Parathyroid adenoma (tissue), 2 donors: Measurements from ENCODE around the gene TMEM273.

Source experiments
- H2AFZ ChIP-seq: fragments of 300-600 bp; sonication (generic); one replicate; pipeline ENCODE4 v1.7.0; 2017; ENCODE audit warnings: antibody characterized with exemption, mild to moderate bottlenecking
- H3K27ac ChIP-seq: fragments of 300-600 bp; sonication (generic); one replicate; pipeline ENCODE4 v1.7.0; 2017
- H3K27me3 ChIP-seq: fragments of 300-600 bp; sonication (generic); one replicate; pipeline ENCODE4 v1.7.0; 2017; ENCODE audit warnings: low read length; ENCODE audit not compliant: control insufficient read depth, insufficient read depth
- H3K36me3 ChIP-seq: fragments of 300-600 bp; sonication (generic); one replicate; pipeline ENCODE4 v1.7.0; 2017; ENCODE audit warnings: low read length; ENCODE audit not compliant: control insufficient read depth, insufficient read depth
- H3K4me1 ChIP-seq: fragments of 300-600 bp; sonication (generic); one replicate; pipeline ENCODE4 v1.7.0; 2017; ENCODE audit warnings: control low read depth
- H3K4me2 ChIP-seq: fragments of 300-600 bp; sonication (generic); one replicate; pipeline ENCODE4 v1.7.0; 2017; ENCODE audit warnings: low read length
- H3K4me3 ChIP-seq: fragments of 300-600 bp; sonication (generic); one replicate; pipeline ENCODE4 v1.7.0; 2017; ENCODE audit warnings: low read depth, low read length
- H3K79me2 ChIP-seq: fragments of 300-600 bp; sonication (generic); one replicate; pipeline ENCODE4 v1.7.0; 2017; ENCODE audit warnings: control low read depth
- H3K9ac ChIP-seq: fragments of 300-600 bp; sonication (generic); one replicate; pipeline ENCODE4 v1.7.0; 2017; ENCODE audit warnings: mild to moderate bottlenecking
- H3K9me3 ChIP-seq: fragments of 300-600 bp; sonication (generic); one replicate; pipeline ENCODE4 v1.7.0; 2017; ENCODE audit warnings: low read length; ENCODE audit not compliant: control insufficient read depth
- TF ChIP-seq, protein P1 (sequence below): fragments of 300-600 bp; sonication (generic); IDR thresholded peaks from one replicate; pipeline ENCODE4 v1.7.0; 2017; ENCODE audit warnings: antibody characterized with exemption, mild to moderate bottlenecking
- donor health status: primary hyperparathyroidism.

TMEM273 gene

DNA sequence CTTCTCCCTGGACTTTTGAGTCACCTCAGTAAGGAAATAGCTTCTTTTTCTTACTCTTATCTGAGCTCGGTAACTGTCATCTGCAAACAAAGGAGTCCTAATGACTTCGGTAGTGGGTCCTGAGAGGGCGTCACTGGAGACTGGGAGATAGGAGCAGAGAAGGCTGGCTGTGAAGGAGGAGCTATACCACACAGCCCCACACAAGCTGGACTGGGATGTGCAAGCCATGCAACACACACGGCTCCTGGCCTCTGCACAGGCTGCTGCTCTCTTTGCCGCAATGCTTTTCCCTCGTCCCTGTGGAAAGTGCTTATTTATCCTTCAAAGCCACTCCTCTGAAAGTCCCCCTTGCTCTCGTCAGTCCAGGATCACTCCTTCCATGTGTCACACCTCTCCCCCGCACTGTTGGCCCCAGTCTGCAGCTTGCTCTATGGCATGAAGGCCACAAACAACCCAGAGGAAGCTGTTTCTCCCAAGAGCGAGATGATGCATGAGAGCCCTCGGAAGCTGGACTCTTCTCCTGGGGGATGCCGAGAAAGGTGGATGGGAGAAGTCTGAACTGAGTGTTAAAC is 14.9 kb downstream of the TMEM273 start:
- TF ChIP-seq, protein P1, sequence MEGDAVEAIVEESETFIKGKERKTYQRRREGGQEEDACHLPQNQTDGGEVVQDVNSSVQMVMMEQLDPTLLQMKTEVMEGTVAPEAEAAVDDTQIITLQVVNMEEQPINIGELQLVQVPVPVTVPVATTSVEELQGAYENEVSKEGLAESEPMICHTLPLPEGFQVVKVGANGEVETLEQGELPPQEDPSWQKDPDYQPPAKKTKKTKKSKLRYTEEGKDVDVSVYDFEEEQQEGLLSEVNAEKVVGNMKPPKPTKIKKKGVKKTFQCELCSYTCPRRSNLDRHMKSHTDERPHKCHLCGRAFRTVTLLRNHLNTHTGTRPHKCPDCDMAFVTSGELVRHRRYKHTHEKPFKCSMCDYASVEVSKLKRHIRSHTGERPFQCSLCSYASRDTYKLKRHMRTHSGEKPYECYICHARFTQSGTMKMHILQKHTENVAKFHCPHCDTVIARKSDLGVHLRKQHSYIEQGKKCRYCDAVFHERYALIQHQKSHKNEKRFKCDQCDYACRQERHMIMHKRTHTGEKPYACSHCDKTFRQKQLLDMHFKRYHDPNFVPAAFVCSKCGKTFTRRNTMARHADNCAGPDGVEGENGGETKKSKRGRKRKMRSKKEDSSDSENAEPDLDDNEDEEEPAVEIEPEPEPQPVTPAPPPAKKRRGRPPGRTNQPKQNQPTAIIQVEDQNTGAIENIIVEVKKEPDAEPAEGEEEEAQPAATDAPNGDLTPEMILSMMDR, result no peak
- H2AFZ ChIP-seq, result no peak overlapping the region
- H3K36me3 ChIP-seq, result no peaks in the 10 kb centered on the region
- H3K27ac ChIP-seq, result no peak overlapping the region
- no peak overlapping the region for H3K4me2 ChIP-seq
- H3K9me3 ChIP-seq, result no peaks in the 10 kb centered on the region
- H3K79me2 ChIP-seq, result peaks cover 38% of the 10 kb centered on the region
- peaks cover 17% of the 10 kb centered on the region for H3K4me1 ChIP-seq
- no peak overlapping the region for H3K9ac ChIP-seq
- no peak overlapping the region for H3K4me3 ChIP-seq
- H3K27me3 ChIP-seq, result no peaks in the 10 kb centered on the region

DNA sequence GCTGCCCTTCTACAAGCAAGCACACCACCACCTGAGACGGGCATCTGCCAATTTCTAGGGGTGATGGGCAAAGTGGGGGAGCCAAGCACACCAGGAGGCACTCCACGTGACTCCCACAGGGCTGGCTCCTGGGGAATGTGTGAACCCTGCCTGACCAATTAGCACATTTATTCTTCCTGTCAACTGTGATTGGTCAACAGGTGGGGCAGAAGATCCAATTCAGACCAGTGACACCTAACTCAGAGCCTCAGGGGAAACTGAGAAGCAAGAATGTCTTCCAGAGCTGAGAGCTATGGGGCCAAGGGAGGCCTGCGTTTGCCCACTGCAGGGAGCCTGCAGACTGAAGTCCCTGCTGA is 15.4 kb downstream of the TMEM273 start:
- H3K79me2 ChIP-seq, result peaks cover 38% of the 10 kb centered on the region
- H2AFZ ChIP-seq, result no peak overlapping the region
- TF ChIP-seq, protein P1, result no peak
- H3K4me2 ChIP-seq, result no peak overlapping the region
- H3K27ac ChIP-seq, result no peak overlapping the region
- H3K9me3 ChIP-seq, result no peaks in the 10 kb centered on the region
- peaks cover 19% of the 10 kb centered on the region for H3K4me1 ChIP-seq
- no peaks in the 10 kb centered on the region for H3K27me3 ChIP-seq
- no peaks in the 10 kb centered on the region for H3K36me3 ChIP-seq
- H3K4me3 ChIP-seq, result no peak overlapping the region
- no peak overlapping the region for H3K9ac ChIP-seq

DNA sequence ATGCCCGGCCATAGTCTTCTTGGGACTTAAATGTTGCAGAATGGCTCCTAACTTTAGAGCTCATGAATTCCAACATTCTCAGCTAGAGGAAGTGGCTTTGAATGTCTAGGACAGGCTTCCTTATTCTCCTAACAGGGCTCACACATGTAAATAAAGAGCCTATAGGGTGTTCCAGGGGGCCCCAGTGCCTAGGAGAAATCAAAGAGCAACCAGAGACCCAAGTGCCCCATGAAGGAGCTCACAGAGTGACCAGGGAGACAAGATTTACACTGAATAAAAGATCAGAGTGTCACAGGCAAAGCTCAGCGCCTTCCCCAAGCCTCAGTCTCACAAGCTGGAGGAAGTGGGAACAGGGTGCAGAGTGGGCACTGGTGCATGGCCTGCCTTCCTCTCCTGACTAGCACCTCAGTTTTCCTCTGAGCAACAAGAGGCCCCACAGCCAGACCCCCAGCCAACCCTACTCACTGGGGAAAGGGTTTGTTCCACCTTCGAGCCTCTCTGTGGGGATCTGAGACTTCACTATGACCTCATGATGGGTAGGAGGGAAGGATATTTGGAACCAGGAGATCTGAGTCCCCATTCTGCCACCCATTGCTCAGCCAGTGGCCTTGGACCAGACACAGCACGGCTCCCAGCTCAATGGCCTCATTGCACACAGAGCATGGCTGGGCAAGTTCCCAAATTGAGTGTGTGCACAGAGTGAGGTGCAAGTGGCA is 16.0 kb downstream of the TMEM273 start:
- TF ChIP-seq, protein P1, result no peak
- Histone ChIP-seq H3K9me3 (no peaks in the 10 kb centered on the region), H3K27ac (no peak overlapping the region), H3K4me3 (no peak overlapping the region), H3K27me3 (no peaks in the 10 kb centered on the region), H3K79me2 (peaks cover 38% of the 10 kb centered on the region), H3K4me2 (no peak overlapping the region), H3K36me3 (no peaks in the 10 kb centered on the region), H2AFZ (no peak overlapping the region), H3K4me1 (peaks cover 20% of the 10 kb centered on the region), H3K9ac (no peak overlapping the region)

DNA sequence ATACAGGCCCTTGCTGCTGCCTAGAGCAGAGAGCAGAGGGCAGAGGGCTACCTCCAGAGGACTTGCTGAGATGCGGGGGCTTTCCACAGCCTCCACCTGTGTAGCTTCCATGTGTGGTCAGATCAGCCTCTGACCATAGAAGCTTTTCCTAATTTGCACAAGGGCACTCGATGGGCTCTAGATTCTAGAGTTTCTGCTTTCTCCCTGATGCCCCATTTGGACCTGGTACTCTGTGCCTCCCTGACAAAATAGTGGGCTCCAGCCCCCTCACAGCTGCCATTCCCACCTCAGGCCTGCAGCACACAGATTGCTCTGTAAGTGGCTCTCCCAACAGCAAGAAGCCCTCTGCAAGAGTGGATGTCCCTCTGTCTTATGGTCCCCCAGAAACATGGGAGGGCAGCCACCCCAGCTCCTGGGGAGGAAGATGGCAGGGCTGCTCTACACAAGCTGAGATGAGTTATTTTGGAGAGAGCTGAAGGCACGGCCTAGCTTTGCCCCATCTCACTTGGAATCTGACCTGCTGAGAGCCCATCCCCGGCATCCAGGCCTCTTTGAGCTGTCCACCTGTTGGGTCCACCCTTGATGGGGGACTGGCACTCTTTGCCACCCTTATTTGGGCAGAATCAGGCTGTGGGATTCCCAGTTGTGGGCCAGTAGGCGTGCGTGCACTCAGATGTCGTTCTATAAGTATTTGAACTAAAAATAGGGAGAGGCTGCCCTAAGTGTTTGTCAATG is 16.7 kb downstream of the TMEM273 start:
- Histone ChIP-seq H3K27me3 (no peaks in the 10 kb centered on the region), H3K4me3 (no peak overlapping the region), H3K9me3 (no peaks in the 10 kb centered on the region), H3K9ac (no peak overlapping the region), H3K4me1 (peaks cover 23% of the 10 kb centered on the region), H3K79me2 (peaks cover 34% of the 10 kb centered on the region), H3K27ac (no peak overlapping the region), H2AFZ (no peak overlapping the region), H3K36me3 (no peaks in the 10 kb centered on the region), H3K4me2 (no peak overlapping the region)
- TF ChIP-seq, protein P1, result no peak
